Fibroblast of lung (primary cell): ENCODE results near the gene IL6R.

Experiments used
- EZH2 ChIP-seq: IDR thresholded peaks from 2 replicates; pipeline ENCODE4 v1.5.1; 2012; ENCODE audit warnings: low read length, control low read depth, mild to moderate bottlenecking; ENCODE audit errors: missing control alignments
- TF ChIP-seq, protein P1 (sequence below), 2 donors: IDR thresholded peaks in 1 of 2; conservative IDR thresholded peaks in 1 of 2; 1 replicate in 1 of 2; 2 replicates in 1 of 2; pipeline ENCODE4 v1.5.1; 2011 to 2012; ENCODE audit warnings: low read length in 2 of 2, control low read depth in 1 of 2, inconsistent platforms in 1 of 2, low read depth in 1 of 2, mild to moderate bottlenecking in 1 of 2

GRCh38 chr1:154490317-154490716 lies 85.2 kb downstream of the IL6R start:
- TF ChIP-seq, protein P1, sequence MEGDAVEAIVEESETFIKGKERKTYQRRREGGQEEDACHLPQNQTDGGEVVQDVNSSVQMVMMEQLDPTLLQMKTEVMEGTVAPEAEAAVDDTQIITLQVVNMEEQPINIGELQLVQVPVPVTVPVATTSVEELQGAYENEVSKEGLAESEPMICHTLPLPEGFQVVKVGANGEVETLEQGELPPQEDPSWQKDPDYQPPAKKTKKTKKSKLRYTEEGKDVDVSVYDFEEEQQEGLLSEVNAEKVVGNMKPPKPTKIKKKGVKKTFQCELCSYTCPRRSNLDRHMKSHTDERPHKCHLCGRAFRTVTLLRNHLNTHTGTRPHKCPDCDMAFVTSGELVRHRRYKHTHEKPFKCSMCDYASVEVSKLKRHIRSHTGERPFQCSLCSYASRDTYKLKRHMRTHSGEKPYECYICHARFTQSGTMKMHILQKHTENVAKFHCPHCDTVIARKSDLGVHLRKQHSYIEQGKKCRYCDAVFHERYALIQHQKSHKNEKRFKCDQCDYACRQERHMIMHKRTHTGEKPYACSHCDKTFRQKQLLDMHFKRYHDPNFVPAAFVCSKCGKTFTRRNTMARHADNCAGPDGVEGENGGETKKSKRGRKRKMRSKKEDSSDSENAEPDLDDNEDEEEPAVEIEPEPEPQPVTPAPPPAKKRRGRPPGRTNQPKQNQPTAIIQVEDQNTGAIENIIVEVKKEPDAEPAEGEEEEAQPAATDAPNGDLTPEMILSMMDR (conservative IDR thresholded peaks at IDR 0.05 in 1 of 2, IDR thresholded peaks at IDR 0.05 in 1 of 2; ENCODE audit: low read depth in 1 of 2, low read length in 2 of 2) = no peak
- TF ChIP-seq EZH2 = no peak
